ENCODE results near the gene FOXA3. TPM values are rescaled to one million over a fixed set of nuclear protein-coding genes. Genes with fewer than 3 reads are reported as not detected.

Gene FOXA3
- total and polyA plus RNA-seq, 2 experiments from 2014 or later, result 11.1 to 17.5 TPM

DNA sequence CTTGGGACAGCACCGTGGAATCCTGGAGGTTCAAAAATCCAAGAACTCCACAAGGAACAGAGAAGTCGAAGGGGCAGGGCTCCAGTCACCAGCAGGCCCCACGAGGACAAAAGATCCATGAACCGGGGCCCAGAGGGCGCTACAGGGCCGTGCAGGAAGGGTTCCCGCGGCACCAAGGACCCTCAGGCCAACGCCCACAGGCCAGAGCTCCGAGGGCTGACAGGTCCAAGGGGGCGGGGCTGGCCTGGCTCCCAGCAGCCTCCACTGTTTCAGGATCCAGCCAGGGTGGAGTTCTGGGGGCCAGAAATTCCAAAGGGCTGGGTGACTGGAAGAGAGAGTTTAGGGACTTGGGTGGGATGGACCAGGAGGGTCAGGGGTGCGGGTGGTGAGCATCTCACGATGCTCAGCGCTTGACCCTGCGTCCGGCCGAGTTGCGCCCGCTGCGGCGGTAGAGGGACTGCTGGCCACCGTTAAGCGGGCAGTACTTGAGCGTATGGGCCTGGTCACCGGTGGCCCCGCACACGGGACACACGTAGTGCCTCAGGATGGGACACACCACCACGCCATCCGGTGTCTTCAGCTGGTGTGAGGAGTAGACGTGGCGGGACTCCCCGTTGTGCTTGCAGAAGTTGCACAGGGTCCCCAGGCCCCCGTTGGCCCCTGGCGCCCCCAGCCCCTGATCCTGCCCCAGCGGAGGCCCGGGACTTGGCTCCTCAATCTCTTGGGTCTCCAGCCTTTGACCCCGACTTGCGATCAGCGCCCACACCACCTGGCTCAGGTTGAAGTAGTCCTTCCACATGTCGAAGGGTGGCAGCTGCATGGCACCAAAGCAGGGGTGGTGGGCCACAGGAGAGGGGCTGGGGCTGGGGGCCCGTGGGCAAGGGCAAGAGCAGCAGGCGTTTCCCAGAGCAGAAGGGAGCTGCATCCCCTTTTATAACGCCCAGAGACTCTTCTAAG is 50.0 kb downstream of the FOXA3 start, which contains the start of gene NANOS2:
TSS of gene NANOS2 (minus strand) at position 905 of the 957 bp plus-strand sequence. CDS start at position 820, 85 bp downstream.
- H3K36me3 ChIP-seq (ENCODE audit: insufficient read depth), result no peaks in the 10 kb centered on the region
- H4K20me1 ChIP-seq (replicated peaks; ENCODE audit: insufficient read depth), result no peaks in the 10 kb centered on the region
- no peaks in the 10 kb centered on the region for H3K27me3 ChIP-seq (ENCODE audit: insufficient read depth)
- Mint-ChIP-seq H3K4me3 (no peak within 1 kb of the TSS; the same call in 2 of the 3 replicates), H3K27ac (no peak within 1 kb of the TSS), H3K9me3 (no peaks in the 10 kb centered on the region; the same call in 2 of the 3 replicates), H3K27me3 (ENCODE audit: insufficient read depth, low read depth, poor library complexity) (peaks cover 17% of the 10 kb centered on the region), H3K4me1 (no peaks in the 10 kb centered on the region; the same call in 2 of the 3 replicates), H3K36me3 (ENCODE audit: low read depth) (no peaks in the 10 kb centered on the region; the same call in 2 of the 3 replicates)
- TF ChIP-seq, protein P1, sequence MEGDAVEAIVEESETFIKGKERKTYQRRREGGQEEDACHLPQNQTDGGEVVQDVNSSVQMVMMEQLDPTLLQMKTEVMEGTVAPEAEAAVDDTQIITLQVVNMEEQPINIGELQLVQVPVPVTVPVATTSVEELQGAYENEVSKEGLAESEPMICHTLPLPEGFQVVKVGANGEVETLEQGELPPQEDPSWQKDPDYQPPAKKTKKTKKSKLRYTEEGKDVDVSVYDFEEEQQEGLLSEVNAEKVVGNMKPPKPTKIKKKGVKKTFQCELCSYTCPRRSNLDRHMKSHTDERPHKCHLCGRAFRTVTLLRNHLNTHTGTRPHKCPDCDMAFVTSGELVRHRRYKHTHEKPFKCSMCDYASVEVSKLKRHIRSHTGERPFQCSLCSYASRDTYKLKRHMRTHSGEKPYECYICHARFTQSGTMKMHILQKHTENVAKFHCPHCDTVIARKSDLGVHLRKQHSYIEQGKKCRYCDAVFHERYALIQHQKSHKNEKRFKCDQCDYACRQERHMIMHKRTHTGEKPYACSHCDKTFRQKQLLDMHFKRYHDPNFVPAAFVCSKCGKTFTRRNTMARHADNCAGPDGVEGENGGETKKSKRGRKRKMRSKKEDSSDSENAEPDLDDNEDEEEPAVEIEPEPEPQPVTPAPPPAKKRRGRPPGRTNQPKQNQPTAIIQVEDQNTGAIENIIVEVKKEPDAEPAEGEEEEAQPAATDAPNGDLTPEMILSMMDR (conservative IDR thresholded peaks at IDR 0.05; ENCODE audit: low read depth in 2 of 2), result peak; percentile 71 to 94
- TF ChIP-seq ZNF331 (CRISPR knock-in tag; IDR thresholded peaks at IDR 0.05; ENCODE audit: low read depth) (no peak), CREB1 (CRISPR knock-in tag; IDR thresholded peaks at IDR 0.05; ENCODE audit: low read depth) (0 out of 2 replicates have a peak, but pooled peaks have one; percentile 12)
- no peak within 1 kb of the TSS for H3K4me2 ChIP-seq
- H3K9me2 ChIP-seq (ENCODE audit: insufficient read depth), result no peaks in the 10 kb centered on the region
- ATAC-seq, result peak; percentile 98
- peak within 1 kb of the TSS; percentile 81; the same call in 1 of the 2 replicates for H2AFZ ChIP-seq
- no peak within 1 kb of the TSS for H3K4me3 ChIP-seq
- H3K27ac ChIP-seq (ENCODE audit: low read depth), result no peak within 1 kb of the TSS
- H3F3A ChIP-seq (replicated peaks; ENCODE audit: low read depth), result 0 out of 2 replicates have a peak, but pooled peaks cover 4% of the 10 kb centered on the region
- H3K79me2 ChIP-seq (replicated peaks; ENCODE audit: insufficient read depth), result no peaks in the 10 kb centered on the region
- no peaks in the 10 kb centered on the region for H3K4me1 ChIP-seq (ENCODE audit: insufficient read depth)
- peak; percentile 98 for DNase-seq (ENCODE audit: low spot score)

DNA sequence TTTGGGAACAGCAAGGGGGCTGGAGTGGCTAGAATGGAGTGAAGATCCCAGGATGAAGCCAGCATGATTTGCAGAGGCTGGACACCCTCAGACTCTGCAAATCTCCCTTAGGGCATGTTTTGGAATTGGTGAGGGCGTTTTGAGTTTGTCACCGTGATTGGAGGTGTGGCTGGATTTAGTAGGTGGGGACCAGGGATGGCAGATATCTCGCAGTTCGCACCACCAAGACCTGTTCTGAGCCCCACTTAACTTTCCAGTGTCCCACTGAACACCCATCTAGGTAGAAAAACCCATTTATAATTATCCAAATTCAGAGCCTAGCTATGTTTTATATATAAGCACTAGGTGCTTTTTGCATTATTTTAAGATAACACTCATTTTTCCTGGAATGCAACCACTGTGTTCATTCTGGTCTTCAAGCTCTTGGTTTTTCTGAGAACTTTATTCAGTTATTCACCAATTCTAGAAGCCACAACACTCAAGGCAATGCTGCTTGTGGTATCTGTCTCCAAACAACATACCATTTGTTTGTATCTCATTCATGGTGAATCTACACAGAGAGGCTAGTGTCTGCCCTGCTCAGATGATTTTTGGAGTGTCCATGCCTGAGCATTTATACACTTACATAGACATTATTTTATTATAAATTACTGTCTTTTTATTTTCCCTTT is 53.4 kb downstream of the FOXA3 start:
- no peaks in the 10 kb centered on the region; the same call in 2 of the 3 replicates for H3K4me1 Mint-ChIP-seq
- Histone ChIP-seq H3K27me3 (ENCODE audit: insufficient read depth) (no peaks in the 10 kb centered on the region), H2AFZ (no peak overlapping the region), H3K4me1 (ENCODE audit: insufficient read depth) (no peaks in the 10 kb centered on the region), H3K79me2 (replicated peaks; ENCODE audit: insufficient read depth) (no peaks in the 10 kb centered on the region), H3K27ac (ENCODE audit: low read depth) (no peak overlapping the region), H3F3A (replicated peaks; ENCODE audit: low read depth) (peaks cover 13% of the 10 kb centered on the region; the same call in 1 of the 2 replicates), H4K20me1 (replicated peaks; ENCODE audit: insufficient read depth) (no peaks in the 10 kb centered on the region), H3K36me3 (ENCODE audit: insufficient read depth) (no peaks in the 10 kb centered on the region), H3K4me3 (no peak overlapping the region), H3K4me2 (no peak overlapping the region), H3K9me2 (ENCODE audit: insufficient read depth) (no peaks in the 10 kb centered on the region)
- H3K27ac Mint-ChIP-seq, result no peak overlapping the region
- no peak overlapping the region for H3K4me3 Mint-ChIP-seq
- DNase-seq (ENCODE audit: low spot score), result no peak
- H3K36me3 Mint-ChIP-seq (ENCODE audit: low read depth), result no peaks in the 10 kb centered on the region; the same call in 2 of the 3 replicates
- no peaks in the 10 kb centered on the region; the same call in 2 of the 3 replicates for H3K9me3 Mint-ChIP-seq
- ATAC-seq, result no peak
- H3K27me3 Mint-ChIP-seq (ENCODE audit: insufficient read depth, low read depth, poor library complexity), result peaks cover 10% of the 10 kb centered on the region
- TF ChIP-seq CREB1 (CRISPR knock-in tag; IDR thresholded peaks at IDR 0.05; ENCODE audit: low read depth) (no peak), NANOG (IDR thresholded peaks at IDR 0.05; ENCODE audit: borderline replicate concordance) (no peak), POLR2AphosphoS5 (IDR thresholded peaks at IDR 0.05; ENCODE audit: low read depth) (no peak), ZNF331 (CRISPR knock-in tag; IDR thresholded peaks at IDR 0.05; ENCODE audit: low read depth) (no peak), ZNF114 (CRISPR knock-in tag; IDR thresholded peaks at IDR 0.05) (no peak), EZH2phosphoT487 (IDR thresholded peaks at IDR 0.05; ENCODE audit: unreplicated experiment) (no peak), JUNB (IDR thresholded peaks at IDR 0.05; ENCODE audit: unreplicated experiment) (no peak)
- TF ChIP-seq, protein P2, sequence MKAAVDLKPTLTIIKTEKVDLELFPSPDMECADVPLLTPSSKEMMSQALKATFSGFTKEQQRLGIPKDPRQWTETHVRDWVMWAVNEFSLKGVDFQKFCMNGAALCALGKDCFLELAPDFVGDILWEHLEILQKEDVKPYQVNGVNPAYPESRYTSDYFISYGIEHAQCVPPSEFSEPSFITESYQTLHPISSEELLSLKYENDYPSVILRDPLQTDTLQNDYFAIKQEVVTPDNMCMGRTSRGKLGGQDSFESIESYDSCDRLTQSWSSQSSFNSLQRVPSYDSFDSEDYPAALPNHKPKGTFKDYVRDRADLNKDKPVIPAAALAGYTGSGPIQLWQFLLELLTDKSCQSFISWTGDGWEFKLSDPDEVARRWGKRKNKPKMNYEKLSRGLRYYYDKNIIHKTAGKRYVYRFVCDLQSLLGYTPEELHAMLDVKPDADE (IDR thresholded peaks at IDR 0.05), result no peak
- TF ChIP-seq, protein P1 (conservative IDR thresholded peaks at IDR 0.05; ENCODE audit: low read depth in 2 of 2), result no peak
